Measurements from ENCODE around the gene CCDC148.

GRCh38 chr2:158499383-158499782 lies 42.8 kb upstream of the CCDC148 start:
- TF ChIP-seq POLR2AphosphoS5 (IDR thresholded peaks at IDR 0.05; ENCODE audit: low read depth, low read length), result no peak
- TF ChIP-seq TAF1 (IDR thresholded peaks at IDR 0.05; ENCODE audit: borderline replicate concordance, insufficient read depth, low read length), result no peak
